ENCODE measurements around the gene POP7. TPM values are rescaled to one million over a fixed set of nuclear protein-coding genes. Genes with fewer than 3 reads are reported as not detected.

Gene POP7
- total RNA-seq, 1 donor from 2014 or later = 82.7 TPM

DNA sequence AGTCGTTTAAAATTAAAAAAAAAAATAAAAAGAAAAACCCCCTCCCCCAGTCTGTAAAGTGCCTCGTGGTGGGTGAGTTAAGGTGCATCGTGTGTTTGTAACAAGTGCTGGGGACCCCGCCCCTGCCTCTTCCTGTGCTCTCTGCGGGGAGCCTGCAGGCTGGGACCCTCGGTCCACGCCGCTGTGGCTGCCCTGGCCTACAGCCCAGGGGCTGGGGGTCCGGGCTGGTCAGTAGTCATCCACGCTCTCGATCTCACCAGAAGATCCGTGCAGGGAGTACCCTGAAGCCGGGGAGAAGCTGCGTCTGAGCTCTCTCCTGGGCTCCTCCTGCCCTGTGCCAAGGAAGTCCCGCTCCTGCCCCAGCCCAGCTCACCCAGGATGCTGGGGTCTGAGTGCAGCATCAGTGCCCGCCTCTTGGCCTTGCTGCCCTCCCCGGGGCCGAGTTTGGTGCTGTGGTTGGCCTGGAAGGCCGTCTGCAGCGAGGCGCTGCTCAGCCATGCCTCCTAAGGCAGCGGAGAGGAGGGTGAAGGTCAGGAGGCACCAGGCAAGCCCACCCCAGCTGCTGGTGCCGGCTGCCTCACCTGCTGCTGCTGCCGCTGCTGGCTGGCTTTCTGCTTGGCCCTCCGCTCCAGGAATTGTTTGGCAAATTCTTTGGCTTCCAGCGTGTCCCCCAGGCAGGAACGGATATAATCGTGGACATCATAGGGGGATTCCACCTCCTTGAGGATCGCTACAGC lies 24.3 kb upstream of the POP7 start:
- H3K36me3 Mint-ChIP-seq (ENCODE audit: low read depth) = peaks cover 26% of the 10 kb centered on the region
- H3K9me3 Mint-ChIP-seq = no peaks in the 10 kb centered on the region
- H3K27me3 Mint-ChIP-seq (ENCODE audit: insufficient read depth) = no peaks in the 10 kb centered on the region
- peaks cover 10% of the 10 kb centered on the region for H3K4me1 Mint-ChIP-seq (ENCODE audit: low read depth)
- no peak overlapping the region for H3K4me3 Mint-ChIP-seq
- intact Hi-C loops (cut with micrococcal nuclease) = no loop called here
- no peak for DNase-seq (ENCODE audit: low spot score)
- H3K27ac Mint-ChIP-seq = no peak overlapping the region

GRCh38 chr7:100682228-100682741 lies 23.6 kb upstream of the POP7 start:
- H3K27ac Mint-ChIP-seq = no peak overlapping the region
- no peak overlapping the region for H3K4me3 Mint-ChIP-seq
- peaks cover 9% of the 10 kb centered on the region for H3K4me1 Mint-ChIP-seq (ENCODE audit: low read depth)
- H3K36me3 Mint-ChIP-seq (ENCODE audit: low read depth) = peaks cover 24% of the 10 kb centered on the region
- no peak for DNase-seq (ENCODE audit: low spot score)
- H3K9me3 Mint-ChIP-seq = no peaks in the 10 kb centered on the region
- H3K27me3 Mint-ChIP-seq (ENCODE audit: insufficient read depth) = no peaks in the 10 kb centered on the region
- intact Hi-C loops (cut with micrococcal nuclease) = no loop called here

- no peak for DNase-seq (ENCODE audit: low spot score)
- intact Hi-C loops (cut with micrococcal nuclease) = no loop called here
- Mint-ChIP-seq H3K36me3 (ENCODE audit: low read depth) (peaks cover 25% of the 10 kb centered on the region), H3K27ac (no peak overlapping the region), H3K27me3 (ENCODE audit: insufficient read depth) (no peaks in the 10 kb centered on the region), H3K9me3 (no peaks in the 10 kb centered on the region), H3K4me1 (ENCODE audit: low read depth) (peaks cover 5% of the 10 kb centered on the region), H3K4me3 (no peak overlapping the region)
These were observed 22.8 kb upstream of the POP7 start for GRCh38 chr7:100682991-100683658.

GRCh38 chr7:100683659-100684533 lies 22.0 kb upstream of the POP7 start:
- no peaks in the 10 kb centered on the region for H3K9me3 Mint-ChIP-seq
- no peak for DNase-seq (ENCODE audit: low spot score)
- no peak overlapping the region for H3K27ac Mint-ChIP-seq
- no peak overlapping the region for H3K4me3 Mint-ChIP-seq
- H3K4me1 Mint-ChIP-seq (ENCODE audit: low read depth) = peaks cover 5% of the 10 kb centered on the region
- peaks cover 20% of the 10 kb centered on the region for H3K36me3 Mint-ChIP-seq (ENCODE audit: low read depth)
- intact Hi-C loops (cut with micrococcal nuclease) = no loop called here
- no peaks in the 10 kb centered on the region for H3K27me3 Mint-ChIP-seq (ENCODE audit: insufficient read depth)

DNA sequence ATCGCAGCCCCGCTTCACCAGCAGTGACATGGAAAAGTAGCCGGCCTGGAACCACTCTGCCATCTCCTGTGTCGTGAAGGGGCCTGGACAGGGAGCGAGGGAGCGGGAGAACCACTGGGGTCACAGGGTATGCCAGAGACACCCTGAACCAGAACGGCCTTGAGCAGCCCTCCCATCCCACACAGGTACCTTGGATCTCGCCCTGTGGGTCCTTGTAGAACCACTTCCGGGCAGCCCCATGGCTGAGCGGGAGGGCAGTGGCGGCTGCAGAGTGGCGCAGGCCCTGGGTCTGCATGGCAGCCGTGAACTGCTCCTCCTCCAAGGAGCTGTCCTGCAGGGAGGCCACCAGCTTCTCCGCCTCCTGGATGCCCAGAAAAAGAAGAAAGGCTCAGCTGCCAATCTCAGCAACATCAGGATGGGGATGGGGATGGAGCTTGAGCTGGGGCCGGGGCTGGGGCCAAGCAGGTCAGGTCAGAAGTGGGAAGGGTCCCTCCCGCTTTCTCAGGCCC lies 21.3 kb upstream of the POP7 start:
- no peaks in the 10 kb centered on the region for H3K9me3 Mint-ChIP-seq
- H3K4me1 Mint-ChIP-seq (ENCODE audit: low read depth) = peaks cover 5% of the 10 kb centered on the region
- no peak for DNase-seq (ENCODE audit: low spot score)
- no peaks in the 10 kb centered on the region for H3K27me3 Mint-ChIP-seq (ENCODE audit: insufficient read depth)
- peaks cover 17% of the 10 kb centered on the region for H3K36me3 Mint-ChIP-seq (ENCODE audit: low read depth)
- no peak overlapping the region for H3K4me3 Mint-ChIP-seq
- intact Hi-C loops (cut with micrococcal nuclease) = no loop called here
- H3K27ac Mint-ChIP-seq = no peak overlapping the region

DNA sequence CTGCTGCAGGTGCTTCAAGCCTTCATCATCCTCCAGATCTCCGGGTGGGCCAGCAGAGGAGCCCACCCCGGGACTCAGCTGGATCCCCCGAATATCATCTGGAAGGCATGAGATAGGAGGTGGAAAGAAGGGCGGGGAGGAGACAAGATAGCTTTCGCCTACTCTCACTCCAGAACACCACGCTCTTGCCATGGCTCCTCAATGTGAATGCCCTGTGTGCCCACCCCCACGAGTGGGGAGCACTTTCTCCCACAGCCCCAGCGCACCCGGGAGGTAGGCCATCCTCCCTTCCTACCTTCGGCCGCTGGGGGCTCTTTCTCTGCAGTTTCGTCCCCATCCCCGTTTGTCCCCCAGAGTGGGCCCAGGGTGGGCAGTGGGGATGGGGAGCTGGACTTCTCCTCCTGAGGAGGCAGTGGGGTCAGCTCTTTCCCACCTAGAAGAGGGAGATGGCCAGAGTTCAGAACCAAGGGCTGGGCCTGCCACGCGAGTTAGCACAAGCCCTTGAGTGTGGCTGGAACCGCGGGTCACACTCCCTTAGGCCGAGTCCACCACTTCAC lies 20.8 kb upstream of the POP7 start:
- Mint-ChIP-seq H3K36me3 (ENCODE audit: low read depth) (peaks cover 17% of the 10 kb centered on the region), H3K4me3 (no peak overlapping the region), H3K4me1 (ENCODE audit: low read depth) (peaks cover 2% of the 10 kb centered on the region), H3K27ac (no peak overlapping the region), H3K27me3 (ENCODE audit: insufficient read depth) (no peaks in the 10 kb centered on the region), H3K9me3 (no peaks in the 10 kb centered on the region)
- DNase-seq (ENCODE audit: low spot score) = no peak
- intact Hi-C loops (cut with micrococcal nuclease) = no loop called here

DNA sequence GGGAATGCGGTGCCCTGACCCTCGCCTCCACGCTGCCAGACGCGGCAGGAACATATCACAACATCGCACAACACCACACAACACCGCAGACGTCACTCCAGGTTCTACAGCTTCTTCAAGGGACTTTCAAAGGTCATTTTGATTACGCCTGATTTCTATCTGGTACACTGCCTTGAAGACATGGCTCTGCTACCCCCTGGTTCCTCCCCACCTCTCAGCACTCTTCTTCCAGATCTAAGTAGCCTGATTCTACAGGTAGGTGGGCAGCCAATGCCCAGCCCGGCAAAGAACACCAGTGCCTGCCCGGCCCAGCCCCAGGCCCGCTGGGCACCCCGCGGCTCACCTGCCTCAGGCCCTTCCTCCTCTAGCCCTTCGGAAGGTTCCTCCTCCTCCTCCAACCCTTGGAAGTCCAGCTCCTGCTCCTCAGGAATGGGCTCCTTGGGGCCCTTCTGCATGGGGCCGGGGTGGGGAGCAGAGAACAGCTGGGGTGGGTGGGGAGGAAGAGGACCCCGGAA lies 20.2 kb upstream of the POP7 start:
- Mint-ChIP-seq H3K36me3 (ENCODE audit: low read depth) (peaks cover 17% of the 10 kb centered on the region), H3K27me3 (ENCODE audit: insufficient read depth) (no peaks in the 10 kb centered on the region), H3K27ac (no peak overlapping the region), H3K9me3 (no peaks in the 10 kb centered on the region), H3K4me1 (ENCODE audit: low read depth) (no peaks in the 10 kb centered on the region), H3K4me3 (no peak overlapping the region)
- no peak for DNase-seq (ENCODE audit: low spot score)
- intact Hi-C loops (cut with micrococcal nuclease) = no loop called here

DNA sequence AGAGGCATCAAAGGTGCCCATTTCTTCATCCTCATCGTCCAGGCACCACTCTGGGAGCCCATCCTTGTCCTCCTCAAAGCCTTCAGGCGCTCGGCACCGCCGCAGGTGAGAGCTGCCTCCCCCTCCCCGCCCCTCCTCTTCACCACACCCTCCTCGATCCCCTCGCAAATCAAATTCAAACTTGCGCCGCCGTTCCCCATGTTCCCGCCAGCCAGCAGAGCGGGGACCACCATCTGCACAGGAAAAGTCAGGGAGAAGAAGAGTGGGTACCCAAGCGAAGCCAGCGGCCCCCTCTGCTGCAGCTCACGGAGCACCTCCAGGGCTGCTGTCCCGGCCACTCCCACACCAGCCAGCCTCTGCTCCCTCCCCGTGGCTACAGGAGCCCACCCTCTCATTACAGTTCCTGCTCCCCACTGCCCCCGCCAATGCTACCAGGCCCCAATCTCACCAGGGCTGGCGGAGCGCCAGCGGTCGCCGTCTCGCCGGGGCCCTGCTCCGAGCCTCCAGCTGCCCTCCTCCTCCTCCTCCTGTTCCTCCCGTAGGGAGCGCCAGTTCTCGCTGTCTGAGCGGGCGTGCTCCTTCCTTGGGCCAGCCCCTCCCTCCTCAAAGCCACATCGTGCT lies 19.6 kb upstream of the POP7 start:
- Mint-ChIP-seq H3K27ac (no peak overlapping the region), H3K27me3 (ENCODE audit: insufficient read depth) (no peaks in the 10 kb centered on the region), H3K4me1 (ENCODE audit: low read depth) (no peaks in the 10 kb centered on the region), H3K9me3 (no peaks in the 10 kb centered on the region), H3K36me3 (ENCODE audit: low read depth) (peaks cover 17% of the 10 kb centered on the region), H3K4me3 (no peak overlapping the region)
- intact Hi-C loops (cut with micrococcal nuclease) = no loop called here
- no peak for DNase-seq (ENCODE audit: low spot score)

DNA sequence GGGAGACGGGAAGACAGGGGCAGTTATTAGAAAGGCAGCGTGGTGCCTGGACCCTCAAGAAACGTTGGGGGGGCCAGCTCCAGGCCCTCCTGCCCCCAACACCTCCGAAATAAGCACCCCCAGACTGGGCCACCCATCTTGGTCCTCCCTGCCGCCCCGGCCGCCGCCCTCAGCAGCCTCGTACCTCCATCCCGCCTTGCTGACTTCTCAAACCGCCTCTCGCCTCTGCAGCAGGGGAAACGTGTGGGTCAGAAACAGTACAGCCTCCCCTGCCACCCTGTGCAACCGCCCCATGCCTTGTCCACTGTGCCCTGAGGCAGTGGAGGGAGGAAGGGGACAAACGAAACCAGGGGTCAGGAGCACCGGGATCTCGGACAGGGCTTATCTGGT lies 19.1 kb upstream of the POP7 start:
- Mint-ChIP-seq H3K36me3 (ENCODE audit: low read depth) (peaks cover 20% of the 10 kb centered on the region), H3K4me3 (no peak overlapping the region), H3K9me3 (no peaks in the 10 kb centered on the region), H3K4me1 (ENCODE audit: low read depth) (peaks cover 4% of the 10 kb centered on the region), H3K27ac (no peak overlapping the region), H3K27me3 (ENCODE audit: insufficient read depth) (no peaks in the 10 kb centered on the region)
- intact Hi-C loops (cut with micrococcal nuclease) = no loop called here
- DNase-seq (ENCODE audit: low spot score) = no peak

GRCh38 chr7:100687261-100687660 lies 18.7 kb upstream of the POP7 start:
- intact Hi-C loops (cut with micrococcal nuclease) = no loop called here
- no peaks in the 10 kb centered on the region for H3K9me3 Mint-ChIP-seq
- DNase-seq (ENCODE audit: low spot score) = no peak
- H3K4me3 Mint-ChIP-seq = no peak overlapping the region
- no peak overlapping the region for H3K27ac Mint-ChIP-seq
- peaks cover 20% of the 10 kb centered on the region for H3K36me3 Mint-ChIP-seq (ENCODE audit: low read depth)
- no peaks in the 10 kb centered on the region for H3K27me3 Mint-ChIP-seq (ENCODE audit: insufficient read depth)
- peaks cover 9% of the 10 kb centered on the region for H3K4me1 Mint-ChIP-seq (ENCODE audit: low read depth)

DNA sequence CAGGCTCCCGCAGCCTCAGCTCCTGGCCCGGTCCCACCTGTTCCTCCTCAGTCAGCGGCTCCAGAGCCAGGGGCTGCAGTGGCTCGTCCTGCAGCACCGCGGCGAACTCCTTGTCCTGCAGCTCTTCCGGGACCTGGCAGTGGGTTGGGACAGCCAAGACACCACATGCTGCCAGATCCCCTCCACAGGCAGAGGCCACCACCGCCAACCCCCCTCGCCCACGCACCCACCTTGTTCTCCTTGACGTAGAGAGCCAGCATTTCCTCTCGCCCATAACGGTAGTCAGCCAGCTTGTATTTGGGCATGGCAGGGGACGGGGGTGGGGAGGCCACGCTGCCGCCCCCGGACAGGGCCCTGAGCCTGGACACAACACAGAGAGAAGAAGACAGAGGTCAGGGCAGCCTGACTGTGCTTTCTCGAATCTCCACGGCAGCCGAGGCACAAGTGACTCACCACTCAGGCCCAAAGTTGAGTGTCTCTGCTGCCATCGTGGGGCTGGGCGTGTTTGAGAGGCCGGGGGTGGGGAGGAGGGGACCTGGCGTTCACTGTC lies 18.1 kb upstream of the POP7 start:
- intact Hi-C loops (cut with micrococcal nuclease) = no loop called here
- DNase-seq (ENCODE audit: low spot score) = no peak
- H3K4me1 Mint-ChIP-seq (ENCODE audit: low read depth) = peaks cover 14% of the 10 kb centered on the region
- no peak overlapping the region for H3K27ac Mint-ChIP-seq
- peaks cover 21% of the 10 kb centered on the region for H3K36me3 Mint-ChIP-seq (ENCODE audit: low read depth)
- no peaks in the 10 kb centered on the region for H3K9me3 Mint-ChIP-seq
- no peak overlapping the region for H3K4me3 Mint-ChIP-seq
- H3K27me3 Mint-ChIP-seq (ENCODE audit: insufficient read depth) = peaks cover under 1% of the 10 kb centered on the region

DNA sequence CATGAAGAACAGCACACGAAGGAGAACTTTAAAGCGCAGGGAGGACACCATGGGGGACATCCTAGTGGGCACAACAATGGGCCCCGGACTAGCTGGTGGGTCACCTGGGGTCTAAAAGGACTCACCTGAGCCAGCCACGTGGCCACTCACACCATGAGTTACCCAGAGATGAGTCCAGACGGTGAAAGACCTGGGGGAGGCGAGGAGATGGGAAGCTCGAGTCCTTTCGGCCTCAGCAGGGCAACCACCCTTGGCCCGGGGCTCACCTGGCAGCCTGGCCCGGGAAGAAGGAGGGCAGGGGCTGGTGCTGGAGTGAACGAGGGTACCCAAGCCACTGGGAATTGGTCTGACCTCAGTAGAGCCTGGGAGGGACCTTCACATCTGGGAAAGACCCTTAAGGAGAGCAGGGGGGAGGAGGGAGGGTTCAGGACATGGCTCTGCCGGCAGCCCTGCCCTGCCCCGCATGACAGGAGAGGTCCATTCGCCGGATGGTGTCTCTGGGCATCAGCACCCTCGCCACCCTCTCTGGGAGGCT lies 17.5 kb upstream of the POP7 start:
- intact Hi-C loops (cut with micrococcal nuclease) = no loop called here
- no peak for DNase-seq (ENCODE audit: low spot score)
- peaks cover 6% of the 10 kb centered on the region for H3K27me3 Mint-ChIP-seq (ENCODE audit: insufficient read depth)
- no peak overlapping the region for H3K4me3 Mint-ChIP-seq
- no peaks in the 10 kb centered on the region for H3K9me3 Mint-ChIP-seq
- peaks cover 20% of the 10 kb centered on the region for H3K4me1 Mint-ChIP-seq (ENCODE audit: low read depth)
- H3K36me3 Mint-ChIP-seq (ENCODE audit: low read depth) = peaks cover 23% of the 10 kb centered on the region
- no peak overlapping the region for H3K27ac Mint-ChIP-seq
